Fibroblast of lung (primary cell): Measurements from ENCODE around the gene SPACDR. TPM values are rescaled to one million over a fixed set of nuclear protein-coding genes. Genes with fewer than 3 reads are reported as not detected.
"Not testable (repeated sequence)": the region's sequence is repeated elsewhere in the genome, so short reads cannot be mapped to it uniquely, and the experiment has no call there.

Source experiments
- DNase-seq, 2 donors: peaks; one replicate each; pipeline versions ENCODE4 v3.0.0 to v3.0.0-alpha.2; 2010; ENCODE audit warnings: low read depth in 2 of 2
- H2AFZ ChIP-seq: 2 replicates; pipeline ENCODE4 v1.5.1; 2012; ENCODE audit warnings: low read length, control low read depth, inconsistent platforms
- H3K27ac ChIP-seq: 2 replicates; pipeline ENCODE4 v1.5.1; 2011; ENCODE audit warnings: low read length, control low read depth; ENCODE audit not compliant: insufficient read depth
- H3K27me3 ChIP-seq: 2 replicates; pipeline ENCODE4 v1.5.1; 2011; ENCODE audit warnings: mild to moderate bottlenecking, low read length; ENCODE audit not compliant: control insufficient read depth, insufficient read depth
- H3K36me3 ChIP-seq: 2 replicates; pipeline ENCODE4 v1.5.1; 2011; ENCODE audit warnings: low read length; ENCODE audit not compliant: control insufficient read depth, insufficient read depth
- H3K4me1 ChIP-seq: 2 replicates; pipeline ENCODE4 v1.5.1; 2011; ENCODE audit warnings: low read length; ENCODE audit not compliant: control insufficient read depth, insufficient read depth; ENCODE audit errors: extremely low read depth
- H3K4me2 ChIP-seq: 2 replicates; pipeline ENCODE4 v1.5.1; 2011; ENCODE audit warnings: low read length, control low read depth; ENCODE audit not compliant: insufficient read depth; ENCODE audit errors: extremely low read depth
- H3K4me3 ChIP-seq, 4 experiments: fragments of 200-600 bp in 1 of 4; sonication (generic) in 1 of 4; replicated peaks in 1 of 4; 2 replicates each; pipeline ENCODE4 v1.5.1; 2011 to 2016; ENCODE audit warnings: low read length in 4 of 4, low read depth in 3 of 4, mild to moderate bottlenecking in 3 of 4, control low read depth in 2 of 4, inconsistent platforms in 1 of 4, mixed read lengths in 1 of 4; ENCODE audit not compliant: insufficient read depth in 1 of 4; ENCODE audit errors: control extremely low read depth in 1 of 4
- H3K79me2 ChIP-seq: 2 replicates; pipeline ENCODE4 v1.5.1; 2012; ENCODE audit warnings: mild to moderate bottlenecking, low read length, inconsistent platforms; ENCODE audit not compliant: control insufficient read depth, insufficient read depth
- H3K9ac ChIP-seq: 2 replicates; pipeline ENCODE4 v1.5.1; 2011; ENCODE audit warnings: mild to moderate bottlenecking, low read length, control low read depth; ENCODE audit not compliant: insufficient read depth
- H3K9me3 ChIP-seq: 2 replicates; pipeline ENCODE4 v1.5.1; 2012; ENCODE audit warnings: low read depth, low read length; ENCODE audit not compliant: control insufficient read depth, insufficient read depth
- H4K20me1 ChIP-seq: 2 replicates; pipeline ENCODE4 v1.5.1; 2011; ENCODE audit warnings: low read length; ENCODE audit not compliant: control insufficient read depth, insufficient read depth; ENCODE audit errors: extremely low read depth
- EZH2 ChIP-seq: IDR thresholded peaks from 2 replicates; pipeline ENCODE4 v1.5.1; 2012; ENCODE audit warnings: low read length, control low read depth, mild to moderate bottlenecking; ENCODE audit errors: missing control alignments
- polyA plus RNA-seq, 2 donors: library from polyadenylated mRNA; depleted of rRNA in 1 of 2; stranded (reverse) in 1 of 2; unstranded in 1 of 2; fragments of >200 nt; gene quantifications; 2 replicates each; pipeline ENCODE4 v1.2.1, GENCODE V29; 2011 to 2012; ENCODE audit warnings: missing spikeins in 1 of 2
- total RNA-seq: library from RNA; depleted of rRNA; stranded (reverse); fragments of >200 nt; gene quantifications from 2 replicates; pipeline ENCODE4 v1.2.1, GENCODE V29; 2014
- TF ChIP-seq, protein P1 (sequence below), 2 donors: IDR thresholded peaks in 1 of 2; conservative IDR thresholded peaks in 1 of 2; 1 replicate in 1 of 2; 2 replicates in 1 of 2; pipeline ENCODE4 v1.5.1; 2011 to 2012; ENCODE audit warnings: low read length in 2 of 2, control low read depth in 1 of 2, inconsistent platforms in 1 of 2, low read depth in 1 of 2, mild to moderate bottlenecking in 1 of 2

SPACDR gene
- total and polyA plus RNA-seq, 2 donors (not counting 1 experiment from before 2014, with no cell fraction given): 0.25 to 0.50 TPM

DNA sequence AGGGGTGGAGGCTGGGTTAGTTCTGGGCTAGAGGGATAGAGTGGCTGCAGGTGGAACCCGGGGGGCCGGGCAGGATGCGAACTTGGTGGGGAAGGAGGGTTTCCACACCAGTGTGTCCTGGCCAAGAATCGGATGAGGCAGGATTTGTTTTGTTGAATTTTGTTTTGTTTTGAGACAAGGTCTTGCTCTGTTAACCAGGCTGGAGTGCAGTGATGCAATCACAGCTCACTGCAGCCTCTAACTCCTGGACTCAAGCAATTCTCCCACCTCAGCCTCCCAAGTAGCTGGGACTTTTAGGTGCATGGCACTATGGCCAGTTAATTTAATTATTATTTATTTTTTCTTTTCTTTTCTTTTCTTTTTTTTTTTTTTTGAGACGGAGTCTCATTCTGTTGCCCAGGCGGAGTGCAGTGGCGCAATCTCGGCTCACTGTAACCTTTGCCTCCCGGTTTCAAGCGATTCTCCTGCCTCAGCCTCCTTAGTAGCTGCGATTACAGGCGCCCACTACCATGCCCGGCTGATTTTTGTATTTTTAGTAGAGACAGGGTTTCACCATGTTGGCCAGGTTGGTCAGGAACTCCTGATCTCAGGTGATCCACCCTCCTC, 14.8 kb downstream of the SPACDR start:
- no peak overlapping the region for H3K4me2 ChIP-seq
- H3K27ac ChIP-seq: no peak overlapping the region
- H2AFZ ChIP-seq: no peak overlapping the region
- peaks cover 16% of the 10 kb centered on the region for H3K4me1 ChIP-seq
- no peak for DNase-seq
- no peak overlapping the region for H3K9ac ChIP-seq
- no peaks in the 10 kb centered on the region for H4K20me1 ChIP-seq
- TF ChIP-seq, protein P1, sequence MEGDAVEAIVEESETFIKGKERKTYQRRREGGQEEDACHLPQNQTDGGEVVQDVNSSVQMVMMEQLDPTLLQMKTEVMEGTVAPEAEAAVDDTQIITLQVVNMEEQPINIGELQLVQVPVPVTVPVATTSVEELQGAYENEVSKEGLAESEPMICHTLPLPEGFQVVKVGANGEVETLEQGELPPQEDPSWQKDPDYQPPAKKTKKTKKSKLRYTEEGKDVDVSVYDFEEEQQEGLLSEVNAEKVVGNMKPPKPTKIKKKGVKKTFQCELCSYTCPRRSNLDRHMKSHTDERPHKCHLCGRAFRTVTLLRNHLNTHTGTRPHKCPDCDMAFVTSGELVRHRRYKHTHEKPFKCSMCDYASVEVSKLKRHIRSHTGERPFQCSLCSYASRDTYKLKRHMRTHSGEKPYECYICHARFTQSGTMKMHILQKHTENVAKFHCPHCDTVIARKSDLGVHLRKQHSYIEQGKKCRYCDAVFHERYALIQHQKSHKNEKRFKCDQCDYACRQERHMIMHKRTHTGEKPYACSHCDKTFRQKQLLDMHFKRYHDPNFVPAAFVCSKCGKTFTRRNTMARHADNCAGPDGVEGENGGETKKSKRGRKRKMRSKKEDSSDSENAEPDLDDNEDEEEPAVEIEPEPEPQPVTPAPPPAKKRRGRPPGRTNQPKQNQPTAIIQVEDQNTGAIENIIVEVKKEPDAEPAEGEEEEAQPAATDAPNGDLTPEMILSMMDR (conservative IDR thresholded peaks at IDR 0.05 in 1 of 2, IDR thresholded peaks at IDR 0.05 in 1 of 2; ENCODE audit: low read depth in 1 of 2, low read length in 2 of 2): no peak
- TF ChIP-seq EZH2: no peak
- H3K27me3 ChIP-seq: no peaks in the 10 kb centered on the region
- no peaks in the 10 kb centered on the region for H3K36me3 ChIP-seq
- no peaks in the 10 kb centered on the region for H3K9me3 ChIP-seq
- no peaks in the 10 kb centered on the region for H3K79me2 ChIP-seq
- H3K4me3 ChIP-seq: no peak overlapping the region

DNA sequence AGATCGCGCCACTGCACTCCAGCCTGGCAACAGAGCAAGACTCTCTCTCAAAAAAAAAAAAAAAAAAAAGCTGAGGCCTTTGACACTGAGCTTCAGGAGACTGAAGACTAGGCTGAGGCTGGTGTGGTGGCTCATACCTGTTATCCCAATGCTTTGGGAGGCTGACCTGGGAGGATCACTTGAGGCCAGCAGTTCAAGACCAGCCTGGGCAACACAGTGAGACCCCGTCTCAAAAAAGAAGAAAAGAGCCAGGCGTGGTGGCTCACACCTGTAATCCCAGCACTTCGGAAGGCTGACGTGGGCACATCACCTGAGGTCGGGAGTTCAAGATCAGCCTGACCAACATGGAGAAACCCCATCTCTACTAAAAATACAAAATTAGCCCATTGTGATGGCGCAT, 16.7 kb downstream of the SPACDR start:
- not testable (repeated sequence) for H4K20me1 ChIP-seq, H3K9me3 ChIP-seq, H3K4me3 ChIP-seq, H3K27ac ChIP-seq, H3K9ac ChIP-seq, H3K36me3 ChIP-seq, H3K27me3 ChIP-seq, H3K4me2 ChIP-seq, H2AFZ ChIP-seq, DNase-seq, H3K79me2 ChIP-seq
- H3K4me1 ChIP-seq: peaks cover 19% of the 10 kb centered on the region

DNA sequence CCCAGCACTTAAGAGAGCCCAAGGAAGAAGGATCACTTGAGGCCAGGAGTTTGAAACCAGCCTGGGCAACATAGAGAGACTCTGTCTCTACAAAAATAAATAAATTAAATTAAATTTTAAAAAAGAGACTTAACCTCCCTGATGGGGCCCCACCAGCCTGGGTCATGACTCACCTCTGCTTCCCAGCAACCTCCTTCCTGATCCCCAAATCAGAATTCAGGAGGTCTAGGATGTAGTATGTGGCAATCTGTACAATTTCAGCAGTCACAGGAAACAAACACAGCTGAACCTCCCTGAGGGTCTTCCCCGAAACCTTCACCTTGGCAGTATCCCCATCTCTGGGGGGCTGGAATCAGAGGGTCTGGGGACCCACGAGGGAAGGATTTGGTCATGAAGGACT, 18.0 kb downstream of the SPACDR start:
- no peaks in the 10 kb centered on the region for H3K9me3 ChIP-seq
- no peak overlapping the region for H3K4me2 ChIP-seq
- TF ChIP-seq EZH2: no peak
- TF ChIP-seq, protein P1 (conservative IDR thresholded peaks at IDR 0.05 in 1 of 2, IDR thresholded peaks at IDR 0.05 in 1 of 2; ENCODE audit: low read depth in 1 of 2, low read length in 2 of 2): no peak
- peaks cover 19% of the 10 kb centered on the region for H3K4me1 ChIP-seq
- no peak overlapping the region for H3K9ac ChIP-seq
- H3K27ac ChIP-seq: peak overlapping the region; percentile 67
- H4K20me1 ChIP-seq: no peaks in the 10 kb centered on the region
- no peak overlapping the region for H3K4me3 ChIP-seq
- no peaks in the 10 kb centered on the region for H3K79me2 ChIP-seq
- peak; percentile 24 to 57 for DNase-seq
- no peaks in the 10 kb centered on the region for H3K27me3 ChIP-seq
- H3K36me3 ChIP-seq: no peaks in the 10 kb centered on the region
- peak overlapping the region; percentile 34 for H2AFZ ChIP-seq
